IMR-90 (cell line): Measurements from ENCODE around the gene PODXL. TPM values are rescaled to one million over a fixed set of nuclear protein-coding genes. Genes with fewer than 3 reads are reported as not detected.

ENCODE experiments used
- polyA plus RNA-seq, 3 experiments: library from polyadenylated mRNA; depleted of rRNA; stranded (reverse); fragments of >200 nt; gene quantifications; 2 replicates each; pipeline ENCODE4 v1.2.3, GENCODE V29; 2012; ENCODE audit warnings: low replicate concordance in 1 of 3
- total RNA-seq: library from RNA; depleted of rRNA; stranded (reverse); fragments of >200 nt; gene quantifications from 2 replicates; pipeline ENCODE4 v1.2.3, GENCODE V29; 2012; rRNA removed

PODXL gene
- total and polyA plus RNA-seq, 2 of the 4 experiments (the other 2 are of a cell fraction): 1.3 to 3.8 TPM

Other genes starting within 250 kb of the PODXL start
- 52.0 and 65.8 TPM in 2 replicates for gene MKLN1, start 228.8 kb downstream of the PODXL start, total RNA-seq
- 14.8 and 17.5 TPM in 2 replicates for gene MKLN1, start 228.8 kb downstream of the PODXL start, polyA plus RNA-seq (2012; rRNA removed)